ENCODE data around the gene PUM1.

The PUM1 gene

GRCh38 chr1:31031330-31032143 lies 34.0 kb downstream of the PUM1 start:
- H3K9me3 Mint-ChIP-seq, result no peaks in the 10 kb centered on the region
- H3K4me1 Mint-ChIP-seq (ENCODE audit: low read depth in 2 of 2), result peaks cover 55 to 82% of the 10 kb centered on the region in 2 donors
- ATAC-seq (replicated peaks) (no peak), DNase-seq (no peak)
- peak overlapping the region in 1 of 2 donors; percentile 81 for H3K27ac Mint-ChIP-seq
- peak overlapping the region in 1 of 2 donors; percentile 18 for H3K4me3 Mint-ChIP-seq
- H3K27me3 Mint-ChIP-seq, result no peaks in the 10 kb centered on the region
- H3K36me3 Mint-ChIP-seq (ENCODE audit: insufficient read depth), result peaks cover 45% of the 10 kb centered on the region

DNA sequence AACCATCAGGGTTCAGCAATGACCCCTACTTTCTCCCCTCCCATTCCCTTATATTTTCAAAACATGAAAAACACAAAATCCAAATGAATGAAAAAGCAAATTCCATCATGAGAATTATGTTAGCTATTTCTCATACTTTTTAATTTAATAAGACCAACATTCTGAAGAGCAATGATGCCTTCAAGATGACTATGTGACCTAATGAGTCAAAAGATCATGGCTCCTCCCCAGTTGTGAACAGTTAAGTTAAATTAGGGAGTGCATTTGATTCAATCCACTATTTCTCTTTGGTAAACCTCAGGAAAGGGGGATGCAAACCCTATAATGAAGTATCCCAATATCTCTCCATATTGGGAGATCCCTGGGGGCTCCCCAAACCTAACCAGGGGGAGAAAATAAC lies 36.5 kb downstream of the PUM1 start:
- H3K36me3 Mint-ChIP-seq (ENCODE audit: insufficient read depth), result peaks cover 41% of the 10 kb centered on the region
- H3K27ac Mint-ChIP-seq, result peak overlapping the region in 1 of 2 donors; percentile 3
- no peak overlapping the region for H3K4me3 Mint-ChIP-seq
- H3K4me1 Mint-ChIP-seq (ENCODE audit: low read depth in 2 of 2), result peaks cover 45 to 76% of the 10 kb centered on the region in 2 donors
- no peaks in the 10 kb centered on the region for H3K27me3 Mint-ChIP-seq
- no peaks in the 10 kb centered on the region for H3K9me3 Mint-ChIP-seq
- ATAC-seq (replicated peaks) (no peak), DNase-seq (no peak)

DNA sequence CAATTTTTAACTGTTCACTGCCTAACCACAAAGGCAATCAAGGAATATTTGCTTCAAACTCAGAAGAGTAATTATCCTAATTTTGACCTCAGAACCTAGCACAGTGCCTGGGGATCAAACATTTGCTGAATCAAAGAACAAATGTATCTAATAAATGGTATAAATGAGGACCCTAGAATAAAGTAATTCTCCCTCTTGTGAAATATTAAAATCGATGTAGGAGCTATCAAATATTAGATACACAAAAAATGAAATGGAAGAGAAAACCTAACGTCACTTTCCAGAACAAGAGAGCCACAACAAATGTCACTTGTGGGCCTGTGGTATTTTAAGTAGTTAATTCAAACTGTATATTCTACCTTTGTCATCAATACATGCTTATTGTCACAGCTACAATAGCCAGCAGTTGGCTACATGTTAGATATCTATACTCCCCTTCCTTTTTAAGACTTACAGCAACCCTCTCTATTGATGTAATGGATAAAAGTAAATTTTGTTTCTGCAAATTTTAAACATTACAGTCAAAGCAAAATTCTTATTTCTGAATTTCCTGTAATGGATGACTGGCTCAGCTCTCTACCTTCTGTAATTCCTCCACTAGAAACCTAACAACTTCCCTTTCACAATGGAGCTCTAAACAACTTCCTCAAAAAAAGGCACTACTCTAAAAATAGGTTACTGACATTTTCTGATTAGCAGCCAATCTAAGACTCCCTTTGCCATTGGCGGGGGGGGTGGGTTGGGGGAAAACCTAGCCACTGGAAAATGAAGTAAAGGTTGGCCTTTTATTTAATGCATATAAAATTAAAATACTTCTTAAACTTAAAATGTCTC lies 37.6 kb downstream of the PUM1 start:
- no peak overlapping the region for H3K4me3 Mint-ChIP-seq
- H3K36me3 Mint-ChIP-seq (ENCODE audit: insufficient read depth), result peaks cover 48% of the 10 kb centered on the region
- no peaks in the 10 kb centered on the region for H3K9me3 Mint-ChIP-seq
- H3K27ac Mint-ChIP-seq, result peak overlapping the region; percentile 5 to 35
- H3K4me1 Mint-ChIP-seq (ENCODE audit: low read depth in 2 of 2), result peaks cover 43 to 74% of the 10 kb centered on the region in 2 donors
- H3K27me3 Mint-ChIP-seq, result no peaks in the 10 kb centered on the region
- DNase-seq (no peak), ATAC-seq (replicated peaks) (peak; percentile 16)

GRCh38 chr1:31022259-31022658 lies 43.3 kb downstream of the PUM1 start:
- H3K36me3 Mint-ChIP-seq (ENCODE audit: insufficient read depth), result peaks cover 35% of the 10 kb centered on the region
- no peak for ATAC-seq (replicated peaks)
- H3K27ac Mint-ChIP-seq, result peak overlapping the region in 1 of 2 donors; percentile 28
- H3K27me3 Mint-ChIP-seq, result no peaks in the 10 kb centered on the region
- no peaks in the 10 kb centered on the region for H3K9me3 Mint-ChIP-seq
- H3K4me3 Mint-ChIP-seq, result peak overlapping the region; percentile 2 to 29
- DNase-seq, result no peak
- H3K4me1 Mint-ChIP-seq (ENCODE audit: low read depth in 2 of 2), result peaks cover 37 to 74% of the 10 kb centered on the region in 2 donors

- no peak for ATAC-seq (replicated peaks)
- no peak for DNase-seq
- peak overlapping the region in 1 of 2 donors; percentile 67 for H3K27ac Mint-ChIP-seq
- no peaks in the 10 kb centered on the region for H3K9me3 Mint-ChIP-seq
- H3K27me3 Mint-ChIP-seq, result no peaks in the 10 kb centered on the region
- H3K4me3 Mint-ChIP-seq, result peak overlapping the region in 1 of 2 donors; percentile 6
- peaks cover 37 to 72% of the 10 kb centered on the region in 2 donors for H3K4me1 Mint-ChIP-seq (ENCODE audit: low read depth in 2 of 2)
- H3K36me3 Mint-ChIP-seq (ENCODE audit: insufficient read depth), result peaks cover 18% of the 10 kb centered on the region
Measured at GRCh38 chr1:31020007-31020790, 45.3 kb downstream of the PUM1 start.

DNA sequence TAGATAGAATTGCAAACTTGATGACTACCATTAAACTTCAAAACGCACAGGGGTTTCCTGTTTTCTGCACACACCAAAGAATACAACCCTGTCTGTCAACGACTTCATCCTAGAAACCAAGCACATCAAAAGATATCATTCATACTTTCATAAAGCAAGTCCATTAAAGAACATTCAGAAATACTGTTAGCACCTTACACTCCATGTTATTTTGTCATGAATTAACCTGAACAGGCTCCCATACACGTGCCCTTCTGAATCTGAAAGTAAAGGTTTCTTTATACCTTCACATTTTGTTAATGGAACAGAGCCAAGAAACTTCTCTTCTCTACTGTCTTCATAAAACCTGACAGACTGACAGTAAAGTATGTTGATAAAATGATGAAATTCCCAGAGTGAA lies 46.1 kb downstream of the PUM1 start:
- ATAC-seq (replicated peaks) (peak; percentile 26), DNase-seq (no peak)
- Mint-ChIP-seq H3K9me3 (no peaks in the 10 kb centered on the region), H3K27ac (peak overlapping the region; percentile 50 to 67), H3K36me3 (ENCODE audit: insufficient read depth) (peaks cover 18% of the 10 kb centered on the region), H3K4me1 (ENCODE audit: low read depth in 2 of 2) (peaks cover 37 to 64% of the 10 kb centered on the region in 2 donors), H3K27me3 (no peaks in the 10 kb centered on the region), H3K4me3 (peak overlapping the region in 1 of 2 donors; percentile 24)

- ATAC-seq (replicated peaks), result no peak
- peaks cover 8% of the 10 kb centered on the region for H3K36me3 Mint-ChIP-seq (ENCODE audit: insufficient read depth)
- no peak for DNase-seq
- H3K9me3 Mint-ChIP-seq, result no peaks in the 10 kb centered on the region
- H3K4me3 Mint-ChIP-seq, result no peak overlapping the region
- no peaks in the 10 kb centered on the region for H3K27me3 Mint-ChIP-seq
- peaks cover 43 to 62% of the 10 kb centered on the region in 2 donors for H3K4me1 Mint-ChIP-seq (ENCODE audit: low read depth in 2 of 2)
- peak overlapping the region in 1 of 2 donors; percentile 50 for H3K27ac Mint-ChIP-seq
Measured at GRCh38 chr1:31016868-31017267, 48.6 kb downstream of the PUM1 start.

GRCh38 chr1:31013187-31013864 lies 52.2 kb downstream of the PUM1 start:
- ATAC-seq (replicated peaks) (peak; percentile 45), DNase-seq (no peak)
- H3K4me3 Mint-ChIP-seq, result peak overlapping the region; percentile 18 to 33
- H3K27me3 Mint-ChIP-seq, result no peaks in the 10 kb centered on the region
- peak overlapping the region; percentile 66 to 81 for H3K27ac Mint-ChIP-seq
- no peaks in the 10 kb centered on the region for H3K9me3 Mint-ChIP-seq
- H3K36me3 Mint-ChIP-seq (ENCODE audit: insufficient read depth), result peaks cover 6% of the 10 kb centered on the region
- peaks cover 47 to 49% of the 10 kb centered on the region in 2 donors for H3K4me1 Mint-ChIP-seq (ENCODE audit: low read depth in 2 of 2)

DNA sequence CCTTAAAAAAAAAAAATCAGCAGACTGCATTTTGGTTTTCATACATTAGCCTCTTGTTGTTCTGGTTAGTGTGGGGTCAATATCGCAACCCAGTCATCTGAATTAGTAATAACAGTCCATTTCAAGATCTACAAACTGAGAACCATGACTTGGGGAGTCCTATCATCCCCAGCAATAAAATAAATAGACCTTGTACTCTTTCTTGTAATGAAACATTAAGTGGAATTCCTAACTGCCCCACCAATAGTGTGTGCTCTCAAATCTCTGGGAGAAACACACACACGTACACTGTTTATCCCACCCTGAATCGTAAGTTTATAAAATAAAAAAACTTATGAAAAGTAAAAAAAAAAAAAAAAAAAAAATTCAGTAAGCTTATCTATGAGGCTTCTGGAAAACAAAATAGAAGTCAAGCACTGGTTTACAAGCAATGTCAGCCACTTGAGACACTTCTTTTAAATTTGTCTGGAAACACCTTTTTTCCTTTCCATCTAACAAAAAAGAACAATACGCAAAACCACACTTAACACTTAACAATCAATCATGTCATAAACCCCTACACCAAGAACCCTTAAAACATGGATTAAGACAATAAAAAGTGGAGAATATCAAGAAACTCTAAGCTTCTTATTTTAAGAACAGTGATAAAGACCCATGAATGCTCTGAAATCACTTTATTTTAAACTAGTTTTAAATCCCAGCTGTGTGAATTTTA lies 53.1 kb downstream of the PUM1 start:
- H3K4me1 Mint-ChIP-seq (ENCODE audit: low read depth in 2 of 2), result peaks cover 50 to 54% of the 10 kb centered on the region in 2 donors

GRCh38 chr1:31011719-31012118 lies 53.8 kb downstream of the PUM1 start:
- Mint-ChIP-seq H3K36me3 (ENCODE audit: insufficient read depth) (peaks cover 6% of the 10 kb centered on the region), H3K4me3 (peak overlapping the region; percentile 3 to 14), H3K27ac (peak overlapping the region; percentile 16 to 29), H3K27me3 (no peaks in the 10 kb centered on the region), H3K4me1 (ENCODE audit: low read depth in 2 of 2) (peaks cover 46 to 53% of the 10 kb centered on the region in 2 donors), H3K9me3 (no peaks in the 10 kb centered on the region)
- DNase-seq (no peak), ATAC-seq (replicated peaks) (no peak)

More for the DNA sequence above, 53.1 kb downstream of the PUM1 start:
- no peaks in the 10 kb centered on the region for H3K27me3 Mint-ChIP-seq
- H3K27ac Mint-ChIP-seq, result peak overlapping the region in 1 of 2 donors; percentile 81
- no peak for ATAC-seq (replicated peaks)
- no peak for DNase-seq
- H3K36me3 Mint-ChIP-seq (ENCODE audit: insufficient read depth), result peaks cover 3% of the 10 kb centered on the region
- H3K4me3 Mint-ChIP-seq, result peak overlapping the region; percentile 18 to 33
- H3K9me3 Mint-ChIP-seq, result no peaks in the 10 kb centered on the region

DNA sequence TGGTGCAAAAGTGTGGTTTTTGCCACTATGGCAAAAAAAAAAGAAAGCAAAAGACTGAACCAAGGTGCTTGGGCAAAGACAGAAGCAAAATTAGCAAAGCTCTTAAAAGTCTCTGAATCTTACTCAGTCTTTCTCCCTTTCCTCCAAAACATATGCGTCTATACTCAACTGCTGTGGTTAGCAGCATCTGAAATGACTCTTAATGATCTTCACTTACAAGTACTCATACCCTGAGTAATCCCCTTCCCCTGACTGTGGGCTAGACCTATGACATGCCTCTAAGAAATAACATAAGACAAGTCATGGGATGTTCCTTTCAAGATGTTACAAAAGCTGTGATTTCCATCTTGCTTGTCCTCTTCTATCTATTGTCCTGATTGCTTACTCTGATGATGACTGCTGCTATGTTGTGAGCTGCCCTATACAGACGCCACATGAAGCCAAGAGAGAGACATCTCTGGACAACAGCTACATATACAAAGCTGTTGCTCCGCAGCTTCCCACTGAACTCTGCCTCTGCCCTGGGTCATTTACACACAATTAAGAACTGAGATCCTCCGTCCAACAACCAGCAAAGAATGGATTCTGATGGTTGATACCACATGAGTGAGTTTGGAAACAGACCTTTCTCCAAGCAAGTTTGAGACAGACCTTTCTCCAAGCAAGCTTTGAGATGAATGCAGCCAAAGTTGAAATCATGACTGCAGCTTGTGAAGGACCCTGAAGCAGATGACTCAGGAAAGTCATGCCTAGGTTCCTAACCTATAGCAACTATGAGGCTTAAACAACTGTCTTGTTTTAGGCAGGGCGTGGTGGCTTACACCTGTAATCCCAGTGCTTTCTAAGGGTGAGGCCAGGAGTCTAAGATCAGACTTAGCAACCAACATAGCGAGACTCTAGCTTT lies 55.2 kb downstream of the PUM1 start:
- Mint-ChIP-seq H3K27me3 (no peaks in the 10 kb centered on the region), H3K27ac (peak overlapping the region; percentile 12 to 29), H3K36me3 (ENCODE audit: insufficient read depth) (peaks cover 16% of the 10 kb centered on the region), H3K4me3 (peak overlapping the region in 1 of 2 donors; percentile 11), H3K4me1 (ENCODE audit: low read depth in 2 of 2) (peaks cover 49 to 59% of the 10 kb centered on the region in 2 donors), H3K9me3 (no peaks in the 10 kb centered on the region)
- ATAC-seq (replicated peaks), result peak; percentile 67
- no peak for DNase-seq
